NCI-H510A treated with DMSO at 0.1 percent for 48 hours (cell line): ENCODE data around the gene TTLL8.
"Not testable (repeated sequence)": the region's sequence is repeated elsewhere in the genome, so short reads cannot be mapped to it uniquely, and the experiment has no call there.

Experiments used
- DNase-seq: peaks from one replicate; lab custom pipeline; 2025; lab: John Stamatoyannopoulos, UW

TTLL8 gene

GRCh38 chr22:49983148-49984042 lies 74.7 kb downstream of the TTLL8 start:
- DNase-seq = no peak

- not testable (repeated sequence) for DNase-seq
Measured at GRCh38 chr22:49981799-49982198, 76.3 kb downstream of the TTLL8 start.

GRCh38 chr22:49979587-49980264 lies 78.4 kb downstream of the TTLL8 start:
- DNase-seq = no peak

GRCh38 chr22:49977578-49977977 lies 80.5 kb downstream of the TTLL8 start:
- no peak for DNase-seq

GRCh38 chr22:49976439-49977175 lies 81.5 kb downstream of the TTLL8 start:
- DNase-seq = no peak

- DNase-seq = no peak
Measured at GRCh38 chr22:49975543-49976389, 82.3 kb downstream of the TTLL8 start.

GRCh38 chr22:49973018-49973961 lies 84.8 kb downstream of the TTLL8 start:
- DNase-seq = no peak

GRCh38 chr22:49972163-49973017 lies 85.7 kb downstream of the TTLL8 start:
- no peak for DNase-seq

GRCh38 chr22:49971232-49972162 lies 86.6 kb downstream of the TTLL8 start:
- DNase-seq = no peak

GRCh38 chr22:49970528-49971231 lies 87.4 kb downstream of the TTLL8 start:
- no peak for DNase-seq

GRCh38 chr22:49969751-49970527 lies 88.2 kb downstream of the TTLL8 start:
- DNase-seq = no peak

- no peak for DNase-seq
Measured at GRCh38 chr22:49968831-49969661, 89.1 kb downstream of the TTLL8 start.
